A172 (cell line): Measurements from ENCODE around the gene FNDC7. TPM values are rescaled to one million over a fixed set of nuclear protein-coding genes. Genes with fewer than 3 reads are reported as not detected.

Experiments
- total RNA-seq: library from RNA; depleted of rRNA; stranded (reverse); fragments of >200 nt; shearing (Covaris generic); gene quantifications from 2 replicates; pipeline ENCODE4 v1.2.3, GENCODE V29; 2014; rRNA removed

Gene FNDC7
- total RNA-seq, 1 experiment from 2014 or later: not detected

Other genes starting within 250 kb of the FNDC7 start
- 18.9 and 20.2 TPM in 2 replicates for gene EEIG2, start 152.8 kb upstream of the FNDC7 start, total RNA-seq
- not detected in 2 replicates for gene HENMT1, start 51.8 kb upstream of the FNDC7 start, total RNA-seq
- gene PRPF38B, start 20.6 kb upstream of the FNDC7 start, total RNA-seq: 13.7 and 15.2 TPM in 2 replicates
- 54.5 and 63.2 TPM in 2 replicates for gene STXBP3, start 33.8 kb downstream of the FNDC7 start, total RNA-seq
- 2.1 TPM in 1 of 2 replicates, not detected in the other for gene AKNAD1, start 144.2 kb downstream of the FNDC7 start, total RNA-seq
- gene GPSM2, start 164.1 kb downstream of the FNDC7 start, total RNA-seq: 33.4 and 38.6 TPM in 2 replicates